OCI-LY7 (cell line): ENCODE measurements around the gene TSHZ3.

Source experiments
- CTCF ChIP-seq: fragments of 200-600 bp; sonication (generic); conservative IDR thresholded peaks from 2 replicates; pipeline ENCODE4 v1.5.1; 2014; ENCODE audit warnings: mild to moderate bottlenecking, antibody characterized with exemption, low read length, moderate library complexity, mixed read lengths
- EZH2phosphoT487 ChIP-seq: fragments of 200-600 bp; sonication (generic); IDR thresholded peaks from 2 replicates; pipeline ENCODE4 v1.6.1; 2018; ENCODE audit warnings: low read depth, borderline replicate concordance, mild to moderate bottlenecking, mixed run types, antibody characterized with exemption, low read length, moderate library complexity, mixed read lengths

GRCh38 chr19:31278555-31279435 lies 70.4 kb downstream of the TSHZ3 start:
- no peak for TF ChIP-seq CTCF
- TF ChIP-seq EZH2phosphoT487: no peak
